K562 (cell line): ENCODE results near the gene HOXD12. TPM values are rescaled to one million over a fixed set of nuclear protein-coding genes. Genes with fewer than 3 reads are reported as not detected.

Experiments
- ATAC-seq: fragments of 200-7000 bp; cut with Tn5 transposase; 3 replicates; pipeline ENCODE4 v1.9.1; 2020; ENCODE audit warnings: moderate library complexity
- BruUV-seq: library from RNA; stranded (reverse); fragments of 400-500 nt; replicated peaks from 2 replicates; lab custom pipeline; 2021; lab: Mats Ljungman, UMichigan
- CTCF ChIA-PET: fragments of 300-600 bp; formaldehyde crosslinking; extraction: SDS; loops from one replicate; lab custom pipeline; 2021; ENCODE audit warnings: low intra/inter-chr PET ratio; lab: Yijun Ruan, JAX
- POLR2A ChIA-PET: fragments of 300-600, 350-650 bp; sonication (Branson Sonifier 250); formaldehyde crosslinking; extraction: SDS; loops from one replicate; lab custom pipeline; 2021; ENCODE audit warnings: antibody characterized with exemption, inconsistent platforms; lab: Yijun Ruan, JAX
- DNase-seq, 4 experiments: peaks; one replicate each; pipeline versions ENCODE4 v3.0.0 to v3.0.0-alpha.2; 2011 to 2018; ENCODE audit warnings: low spot score in 3 of 4, mixed read lengths in 3 of 4; ENCODE audit errors: extremely low read depth in 1 of 4
- FAIRE-seq: peaks from 2 replicates; lab custom pipeline; 2011; peaks lifted over from hg19 to GRCh38; lab: Jason Lieb, UNC
- H2AFZ ChIP-seq: 2 replicates; pipeline ENCODE4 v1.6.0; 2011; ENCODE audit warnings: low read depth, low read length, control low read depth, inconsistent platforms
- H3K27ac ChIP-seq: fragments of 200-600 bp; 3 replicates; pipeline ENCODE4 v1.8.0; 2011; ENCODE audit warnings: low read depth, mild to moderate bottlenecking, control low read depth, inconsistent platforms, low read length, moderate library complexity, mixed read lengths; ENCODE audit errors: extremely low read depth
- H3K27me3 ChIP-seq, 2 experiments: fragments of 300-600 bp in 1 of 2; 2 replicates in 1 of 2; 3 replicates in 1 of 2; pipeline versions ENCODE4 v1.6.0 to v1.8.0; 2011; ENCODE audit warnings: inconsistent platforms in 2 of 2, low read length in 2 of 2, mild to moderate bottlenecking in 1 of 2, mixed read lengths in 1 of 2, moderate library complexity in 1 of 2; ENCODE audit not compliant: control insufficient read depth in 2 of 2, insufficient read depth in 2 of 2
- H3K36me3 ChIP-seq: fragments of 300-600 bp; 3 replicates; pipeline ENCODE4 v1.8.0; 2011; ENCODE audit warnings: mild to moderate bottlenecking, low read length, inconsistent platforms; ENCODE audit not compliant: control insufficient read depth, insufficient read depth
- H3K4me1 ChIP-seq, 2 experiments: fragments of 200-600 bp in 1 of 2; replicated peaks in 1 of 2; 2 replicates in 1 of 2; 3 replicates in 1 of 2; pipeline versions ENCODE4 v1.5.1 to v1.8.0; 2011; ENCODE audit warnings: inconsistent platforms in 2 of 2, low read length in 2 of 2, mild to moderate bottlenecking in 1 of 2, mixed read lengths in 1 of 2, moderate library complexity in 1 of 2; ENCODE audit not compliant: control insufficient read depth in 2 of 2, insufficient read depth in 2 of 2
- H3K4me2 ChIP-seq: 2 replicates; pipeline ENCODE4 v1.6.1; 2011; ENCODE audit warnings: low read length, control low read depth, inconsistent platforms, mixed read lengths; ENCODE audit not compliant: insufficient read depth
- H3K4me3 ChIP-seq: fragments of 200-600 bp; sonication (generic), shearing (Covaris generic); 2 replicates; pipeline ENCODE4 v1.5.1; 2016; ENCODE audit warnings: control low read depth, inconsistent platforms
- H3K79me2 ChIP-seq: fragments of 200-600 bp; 3 replicates; pipeline ENCODE4 v1.8.0; 2011; ENCODE audit warnings: low read length, inconsistent platforms; ENCODE audit not compliant: control insufficient read depth, insufficient read depth
- H3K9ac ChIP-seq, 2 experiments: 2 replicates each; pipeline versions ENCODE4 v1.6.0 to v1.6.1; 2011; ENCODE audit warnings: low read depth in 2 of 2, low read length in 2 of 2, control low read depth in 1 of 2, inconsistent platforms in 1 of 2, mild to moderate bottlenecking in 1 of 2, mixed read lengths in 1 of 2; ENCODE audit not compliant: insufficient read depth in 1 of 2
- H3K9me1 ChIP-seq: one replicate; pipeline ENCODE4 v1.6.0; 2011; ENCODE audit warnings: inconsistent platforms, mild to moderate bottlenecking, low read length, moderate library complexity; ENCODE audit not compliant: control insufficient read depth, insufficient read depth
- H3K9me3 ChIP-seq: replicated peaks from 2 replicates; pipeline ENCODE4 v1.5.1; 2011; ENCODE audit warnings: low read depth, low read length, inconsistent platforms; ENCODE audit not compliant: control insufficient read depth, insufficient read depth
- H4K20me1 ChIP-seq: replicated peaks from 2 replicates; pipeline ENCODE4 v1.6.1; 2011; ENCODE audit warnings: low read length, inconsistent platforms, mixed read lengths; ENCODE audit not compliant: control insufficient read depth, insufficient read depth
- MTA3 ChIP-seq: fragments of 450-650 bp; formaldehyde crosslinking; IDR thresholded peaks from 2 replicates; pipeline ENCODE4 v1.6.1; 2017; ENCODE audit warnings: mild to moderate bottlenecking, borderline replicate concordance
- NR2F6 ChIP-seq: fragments of 450-650 bp; formaldehyde crosslinking; IDR thresholded peaks from 2 replicates; pipeline ENCODE4 v1.4.0; 2020; ENCODE audit warnings: mild to moderate bottlenecking
- RBM34 ChIP-seq: fragments of 200-400 bp; formaldehyde crosslinking; IDR thresholded peaks from 2 replicates; pipeline ENCODE4 v1.6.1; 2018; ENCODE audit warnings: low read length, borderline replicate concordance; ENCODE audit not compliant: insufficient read depth
- ZBTB1 ChIP-seq: sonication (generic); formaldehyde crosslinking; IDR thresholded peaks from 2 replicates; pipeline ENCODE4 v1.8.1; 2023; ENCODE audit warnings: missing genetic modification reagents, low read depth, mild to moderate bottlenecking, borderline replicate concordance
- WGBS: fragments of 100-300 bp; shearing (Covaris generic); methylation state at CpG from one replicate; pipeline ENCODE4 v1.1.6; 2016; ENCODE audit warnings: low coverage, mixed read lengths; ENCODE audit not compliant: insufficient coverage; ENCODE audit errors: missing lambda C conversion rate; 5-methylcytosine and 5-hydroxymethylcytosine counted together
- in situ Hi-C: fragments of 300-500 bp; cut with MboI; formaldehyde crosslinking; loops from 4 replicates; pipeline ENCODE4 v1.15.0; 2018; ENCODE audit warnings: inconsistent platforms, mixed read lengths
- intact Hi-C: fragments of 100-400 bp; cut with micrococcal nuclease; formaldehyde crosslinking; loops from 2 replicates; pipeline ENCODE4 v1.14.2; 2022
- polyA plus RNA-seq, 8 experiments: library from polyadenylated mRNA; depleted of rRNA in 4 of 8; stranded (reverse) in 5 of 8; unstranded in 3 of 8; fragments of >200 nt; fragmentation: Nextera tagmentation in 2 of 8; fragmentation: Illumina TruSeq in 1 of 8; extraction: Ambion mirVana in 2 of 8; extraction: Trizol in 1 of 8; gene quantifications; 2 replicates each; pipeline versions ENCODE4 v1.2.1 to v1.2.3, GENCODE V29; 2011 to 2014; ENCODE audit warnings: inconsistent platforms in 1 of 8, missing spikeins in 1 of 8
- total RNA-seq, 7 experiments: library from RNA; depleted of rRNA in 6 of 7; stranded (reverse); fragments of >200 nt in 6 of 7; fragmentation: Illumina TruSeq in 2 of 7; extraction: Trizol in 2 of 7; gene quantifications; 2 replicates each; pipeline versions ENCODE4 v1.2.1 to v1.2.3, GENCODE V29; 2011 to 2021; ENCODE audit warnings: low replicate concordance in 1 of 7
- TF ChIP-seq, protein P1 (sequence below): fragments of 250-450 bp; sonication (Bioruptor Pico); IDR thresholded peaks from 2 replicates; pipeline ENCODE4 v1.8.0; 2021; ENCODE audit warnings: mild to moderate bottlenecking, moderate library complexity

Gene HOXD12
- total and polyA plus RNA-seq, 9 of the 15 experiments (the other 6 are each of a cell fraction or from before 2014, with no cell fraction given): not detected

DNA sequence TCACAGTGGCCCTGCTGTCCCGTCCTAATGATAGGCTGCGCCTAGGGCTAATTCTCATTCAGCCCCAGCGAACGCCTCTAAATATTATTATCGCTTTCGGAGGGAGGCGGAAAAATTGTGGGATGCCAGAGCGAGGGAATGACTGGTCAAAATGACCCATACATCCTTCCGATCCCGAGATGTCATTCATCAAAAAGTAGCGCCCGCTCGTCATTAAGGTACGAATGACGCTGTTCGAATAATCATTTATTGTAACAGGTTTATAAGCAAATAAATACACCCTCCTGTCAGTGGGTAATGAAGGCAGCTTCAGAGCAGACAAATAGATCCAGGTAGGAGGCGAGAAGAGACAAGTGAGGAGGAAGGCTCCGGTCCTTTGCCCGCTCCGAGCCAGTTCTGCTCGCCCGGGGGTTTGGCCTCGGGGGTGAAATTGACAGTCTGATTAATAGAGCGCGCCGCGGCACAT, 15.8 kb upstream of the HOXD12 start, which contains the start of gene EVX2:
TSS of gene EVX2 (minus strand) at position 167 of the 466 bp plus-strand sequence. CDS start 186 bp downstream, outside the sequence.
- Histone ChIP-seq H3K36me3 (no peaks in the 10 kb centered on the region), H3K4me2 (no peak within 1 kb of the TSS), H3K27me3 (peaks cover 57 to 86% of the 10 kb centered on the region in 2 experiments), H2AFZ (no peak within 1 kb of the TSS), H3K9ac (no peak within 1 kb of the TSS), H3K4me1 (peaks cover 0 to 48% of the 10 kb centered on the region in 2 experiments; a peak in 3 of 5 replicates), H3K9me3 (peaks cover 10% of the 10 kb centered on the region), H3K27ac (no peak within 1 kb of the TSS), H3K4me3 (no peak within 1 kb of the TSS), H3K9me1 (no peaks in the 10 kb centered on the region), H3K79me2 (no peaks in the 10 kb centered on the region), H4K20me1 (peaks cover 4% of the 10 kb centered on the region; the same call in 1 of the 2 replicates)
- ATAC-seq: no peak
- TF ChIP-seq MTA3 (no peak), NR2F6 (CRISPR knock-in tag) (no peak), RBM34 (no peak), ZBTB1 (0 out of 2 replicates have a peak, but pooled peaks have one; percentile 29)
- TF ChIP-seq, protein P1, sequence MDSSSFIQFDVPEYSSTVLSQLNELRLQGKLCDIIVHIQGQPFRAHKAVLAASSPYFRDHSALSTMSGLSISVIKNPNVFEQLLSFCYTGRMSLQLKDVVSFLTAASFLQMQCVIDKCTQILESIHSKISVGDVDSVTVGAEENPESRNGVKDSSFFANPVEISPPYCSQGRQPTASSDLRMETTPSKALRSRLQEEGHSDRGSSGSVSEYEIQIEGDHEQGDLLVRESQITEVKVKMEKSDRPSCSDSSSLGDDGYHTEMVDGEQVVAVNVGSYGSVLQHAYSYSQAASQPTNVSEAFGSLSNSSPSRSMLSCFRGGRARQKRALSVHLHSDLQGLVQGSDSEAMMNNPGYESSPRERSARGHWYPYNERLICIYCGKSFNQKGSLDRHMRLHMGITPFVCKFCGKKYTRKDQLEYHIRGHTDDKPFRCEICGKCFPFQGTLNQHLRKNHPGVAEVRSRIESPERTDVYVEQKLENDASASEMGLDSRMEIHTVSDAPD: no peak
- intact Hi-C loops (no loop called here), in situ Hi-C loops (loop anchor here (10.0 to 25.0 kb wide), 2 partner anchors 659 to 1047 kb away; no protein-coding TSS in a partner anchor)
- no peak for FAIRE-seq
- no peak for DNase-seq
- BruUV-seq: no TSS peak
- POLR2A ChIA-PET: no interaction called here
- CTCF ChIA-PET: no interaction called here
- WGBS: 23% methylated on average over 27 of the region's 27 CpGs
